Fibroblast of skin of abdomen (primary cell): ENCODE measurements around the gene RPS27. TPM values are rescaled to one million over a fixed set of nuclear protein-coding genes. Genes with fewer than 3 reads are reported as not detected.
A peak's percentile ranks its signal among the peaks of the same experiment; 100 is the strongest.

ENCODE experiments used
- DNase-seq: peaks from one replicate; pipeline ENCODE4 v3.0.0-alpha.2; 2013
- polyA plus RNA-seq, 2 experiments: library from polyadenylated mRNA; unstranded; fragments of 120-200 nt; gene quantifications; one replicate each; pipeline ENCODE4 v1.2.1, GENCODE V29; 2013; ENCODE audit not compliant: insufficient read length in 2 of 2

Gene RPS27
- polyA plus RNA-seq (2013, experiment 1 of 2; ENCODE audit: insufficient read length), result 2,235 TPM
- 2,254 TPM for polyA plus RNA-seq (2013, experiment 2 of 2; ENCODE audit: insufficient read length)

- DNase-seq, result peak; percentile 99
Measured at GRCh38 chr1:153990468-153991150, at the start of gene RPS27. TSS of gene RPS27 (plus strand) at chr1:153990762. CDS start at chr1:153990797, 35 bp downstream.

GRCh38 chr1:153941826-153942725 is 48.5 kb upstream of the RPS27 start:
- DNase-seq, result no peak

- no peak for DNase-seq
Measured at GRCh38 chr1:153942766-153943549, 47.6 kb upstream of the RPS27 start.

DNA sequence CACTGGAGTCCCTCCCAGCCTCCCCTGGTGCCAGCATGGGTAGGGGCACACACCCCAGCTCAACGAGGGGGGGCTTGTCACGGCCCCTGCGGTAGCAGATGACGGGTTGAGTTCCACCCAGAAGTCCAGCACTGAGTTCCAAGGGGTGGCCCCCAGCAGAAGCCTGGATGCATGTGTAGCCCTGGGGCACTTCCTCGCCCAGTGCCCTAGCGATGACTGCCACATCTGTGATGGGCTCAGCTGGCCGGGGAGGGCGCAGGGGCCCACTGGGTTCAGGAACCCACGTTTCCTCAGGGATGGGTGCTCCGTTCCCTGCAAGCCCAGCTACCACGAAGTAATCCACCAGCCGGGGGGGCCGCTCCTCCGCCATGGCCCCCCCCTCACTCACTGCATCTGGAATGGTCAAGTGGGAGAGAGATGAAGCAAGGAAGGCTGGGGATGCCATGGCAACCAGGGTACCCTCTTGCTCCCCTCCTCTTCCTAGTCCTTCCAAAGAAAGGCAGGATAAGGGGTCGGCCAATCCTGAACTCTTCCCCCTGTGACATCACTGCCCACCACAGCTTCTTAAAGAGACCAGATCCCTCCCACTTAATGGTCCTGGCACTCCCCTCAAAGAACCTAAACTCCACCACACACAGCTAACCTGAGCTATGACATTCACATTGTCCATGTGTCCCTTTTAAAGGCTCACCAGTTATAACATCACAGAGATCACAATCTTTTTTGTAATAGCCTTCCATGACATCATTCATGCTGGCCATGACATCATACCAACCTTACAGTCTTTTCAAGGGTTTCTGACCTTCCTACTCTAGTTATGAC is 46.3 kb upstream of the RPS27 start:
- DNase-seq, result no peak

- DNase-seq, result no peak
Measured at GRCh38 chr1:153944827-153945117, 45.8 kb upstream of the RPS27 start.

DNA sequence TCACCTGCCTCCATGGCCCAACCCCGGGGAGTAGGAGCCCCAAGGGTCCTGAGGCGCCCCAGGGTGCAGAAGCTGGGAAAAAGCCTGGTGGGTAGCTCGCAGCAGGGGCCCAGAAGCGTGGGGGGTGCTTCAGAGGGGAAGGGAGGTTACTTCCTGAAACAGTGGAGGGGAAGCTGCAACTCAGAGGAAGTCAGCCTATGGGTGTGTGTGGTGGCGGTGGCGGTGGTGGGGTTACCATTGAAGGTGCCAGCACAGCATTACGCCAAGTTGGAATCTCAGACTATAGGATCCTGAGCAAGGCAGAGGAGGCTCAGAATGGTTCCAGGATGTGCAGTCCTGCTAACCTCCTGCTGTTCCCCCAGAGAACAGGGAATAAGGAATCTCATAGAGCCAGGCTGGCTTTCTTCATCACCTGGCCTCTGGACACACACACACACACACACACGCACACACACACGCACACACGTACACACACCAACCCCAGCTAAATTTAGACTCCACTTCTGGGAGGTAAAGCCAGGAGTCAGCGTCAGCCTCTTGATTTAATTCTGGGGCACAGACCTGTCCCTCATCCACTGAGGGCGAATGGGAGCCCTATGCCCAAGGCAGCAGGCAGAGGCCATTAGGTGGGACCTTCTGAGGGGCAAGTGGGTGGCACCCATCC is 45.3 kb upstream of the RPS27 start:
- peak; percentile 23 for DNase-seq

DNA sequence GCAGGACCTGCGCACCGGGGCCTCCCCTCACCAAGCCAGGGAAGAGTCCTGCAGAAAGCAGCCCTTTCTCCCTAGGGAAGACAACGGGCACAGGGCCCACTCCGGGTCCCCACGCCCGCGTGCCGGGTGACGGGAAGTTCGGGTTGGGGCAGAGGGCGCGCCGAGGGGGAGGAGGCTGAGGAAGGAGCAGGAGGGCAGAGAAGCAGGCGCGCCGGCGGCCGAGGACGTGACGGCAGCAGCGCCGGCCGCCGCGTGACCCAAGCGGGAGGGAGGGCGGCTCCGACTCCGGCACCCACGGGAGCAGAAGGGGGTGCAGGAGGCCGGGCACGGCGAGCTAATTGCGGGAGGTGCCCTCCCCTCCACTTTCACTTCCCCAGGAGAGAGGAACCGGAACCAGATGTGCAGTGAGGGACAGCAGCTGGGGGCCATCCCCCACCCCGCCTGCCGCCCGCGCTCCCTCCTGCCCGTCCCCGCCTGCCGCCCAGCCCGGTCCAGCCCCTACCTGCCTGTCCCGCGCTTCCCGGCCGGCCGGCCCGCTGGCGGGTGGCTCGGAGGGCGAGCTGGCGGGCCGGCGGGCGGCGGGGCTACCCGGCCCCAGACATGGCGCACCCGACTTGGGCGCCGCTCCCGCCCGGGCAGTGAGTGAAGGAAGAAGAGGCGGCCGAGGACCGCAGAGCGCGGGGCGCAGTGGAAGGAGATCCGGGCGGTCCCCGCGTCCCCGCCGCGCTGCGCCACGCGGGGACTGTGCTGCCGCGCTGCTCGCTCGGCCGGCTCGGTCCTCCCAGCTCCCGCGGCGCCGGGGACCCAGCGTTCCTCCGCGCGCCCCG is 44.6 kb upstream of the RPS27 start:
- DNase-seq, result peak; percentile 48

GRCh38 chr1:153946622-153947241 is 43.8 kb upstream of the RPS27 start, which contains the start of gene DENND4B:
TSS of gene DENND4B (minus strand) at chr1:153946718. CDS start at chr1:153944374, 2,344 bp downstream.
- DNase-seq, result peak; percentile 73

- DNase-seq, result no peak
Measured at GRCh38 chr1:153951183-153951582, 39.4 kb upstream of the RPS27 start.

- DNase-seq, result no peak
Measured at GRCh38 chr1:153951801-153952200, 38.8 kb upstream of the RPS27 start.

- no peak for DNase-seq
Measured at GRCh38 chr1:153953859-153954365, 36.6 kb upstream of the RPS27 start.

- DNase-seq, result no peak
Measured at GRCh38 chr1:153954826-153955225, 35.7 kb upstream of the RPS27 start.

DNA sequence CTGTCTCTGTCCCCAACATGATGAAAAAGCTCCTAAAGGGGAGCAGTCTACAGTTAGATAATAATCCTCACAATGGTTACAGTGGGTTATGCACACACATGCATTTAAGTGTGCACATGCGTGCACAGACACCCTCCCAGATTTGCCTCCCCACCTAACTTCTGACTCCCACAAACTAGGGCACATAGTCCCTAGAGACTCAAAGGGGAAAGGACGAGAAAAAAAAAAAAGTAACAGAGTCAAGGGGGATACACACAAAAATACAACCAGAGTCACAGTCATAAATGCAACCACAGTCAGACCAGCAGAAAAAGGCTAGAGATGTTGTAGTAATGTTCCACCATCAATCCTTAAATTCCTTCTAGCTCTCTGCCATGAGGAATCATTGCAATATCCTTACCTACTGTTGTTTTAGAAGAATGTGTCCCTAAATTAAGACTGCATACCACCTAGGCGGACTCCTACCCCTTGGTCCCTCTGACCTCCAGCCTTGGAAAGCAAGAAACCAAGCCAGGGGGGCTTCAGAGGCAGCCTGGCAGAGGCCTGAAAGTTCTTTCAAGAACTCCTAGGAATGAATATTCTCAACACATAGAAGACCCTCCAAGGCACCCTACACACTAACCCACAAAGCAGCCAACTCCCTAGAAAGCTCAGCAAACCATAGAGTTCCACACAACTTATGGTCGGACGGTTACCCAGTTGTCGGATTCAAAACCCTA is 33.4 kb upstream of the RPS27 start:
- no peak for DNase-seq

DNA sequence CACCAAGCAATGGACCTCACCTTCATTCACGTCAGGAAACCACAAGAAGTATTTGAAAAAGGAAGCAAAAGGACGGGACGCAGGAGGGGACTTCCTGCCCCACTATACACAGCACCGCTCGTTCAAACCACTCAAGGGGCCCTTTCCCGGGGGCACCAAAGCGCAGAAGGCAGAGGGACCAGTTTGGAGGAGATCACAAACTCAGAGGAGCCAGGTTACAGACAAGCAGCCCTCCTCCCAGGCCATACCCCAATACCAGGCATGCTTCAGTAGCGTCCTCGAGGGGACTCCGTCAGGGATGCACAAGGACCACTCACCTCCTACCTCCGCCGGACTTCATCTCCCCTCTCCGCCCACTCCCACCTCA is 32.8 kb upstream of the RPS27 start:
- no peak for DNase-seq

DNA sequence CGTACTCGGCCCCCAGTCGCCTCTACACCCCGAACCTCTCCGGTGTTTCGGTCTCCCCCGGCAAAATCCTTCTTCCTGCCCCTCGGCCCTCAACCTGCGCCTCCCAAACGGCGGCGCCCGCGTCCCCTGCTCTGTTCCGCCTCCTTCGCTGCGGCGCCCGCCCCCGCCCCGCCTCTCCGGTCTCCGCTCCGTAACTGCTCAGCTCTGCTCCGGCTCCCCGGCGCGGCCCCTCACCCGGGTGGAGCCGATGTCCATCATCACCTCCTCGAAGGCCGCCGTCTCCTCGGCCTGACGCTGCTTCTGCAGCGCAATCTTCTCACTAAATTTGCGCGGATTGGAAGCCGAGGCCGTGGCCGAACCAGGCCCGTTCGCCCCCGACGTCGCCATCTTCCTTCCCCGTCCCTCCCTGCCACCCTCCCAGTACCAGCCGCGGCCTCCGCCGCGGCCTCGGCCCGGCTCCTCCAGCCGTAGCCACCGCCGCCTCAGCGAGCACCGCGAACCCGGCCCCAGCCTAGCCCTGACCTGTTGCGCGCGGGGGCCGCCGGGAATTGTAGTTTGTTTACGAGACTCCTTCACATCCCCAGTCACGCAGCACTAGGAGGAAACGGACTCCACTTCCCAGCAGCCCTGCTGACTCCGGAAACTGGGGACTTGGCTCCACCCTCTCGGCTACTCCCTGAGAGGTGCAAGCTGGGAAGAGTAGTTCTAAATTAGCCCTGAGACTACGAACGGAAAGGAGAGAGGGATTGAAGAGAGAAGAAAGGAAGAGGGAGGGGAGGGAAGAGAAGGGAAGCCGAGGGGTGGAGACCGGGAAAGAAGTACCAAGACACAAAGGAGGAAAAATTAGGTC is 32.2 kb upstream of the RPS27 start, which contains the start of gene CRTC2:
Gene CRTC2 (minus strand): TSS at position 502 of the 850 bp plus-strand sequence. CDS start 115 bp downstream, at position 387.
- DNase-seq, result peak; percentile 98

- no peak for DNase-seq
Measured at GRCh38 chr1:153958961-153959260, 31.7 kb upstream of the RPS27 start.

DNA sequence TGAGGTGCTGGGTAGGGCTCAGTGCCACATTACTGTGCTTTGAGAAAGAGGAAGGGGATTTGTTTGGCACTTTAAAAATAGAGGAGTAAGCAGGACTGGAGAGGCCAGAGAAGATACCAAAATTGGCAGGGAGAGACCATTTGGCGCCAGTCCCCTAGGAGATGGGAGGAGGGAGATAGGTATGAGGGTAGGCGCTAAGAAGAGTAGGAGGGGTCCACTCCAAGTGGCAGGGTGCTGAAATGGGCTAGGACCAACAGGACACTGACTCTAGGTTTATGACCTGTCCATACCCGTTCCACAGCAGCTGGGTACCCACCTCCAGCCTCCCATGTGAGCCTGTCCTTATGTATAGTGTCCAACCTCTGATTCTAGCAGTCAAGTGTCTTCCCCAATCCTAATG is 31.1 kb upstream of the RPS27 start:
- no peak for DNase-seq

- no peak for DNase-seq
Measured at GRCh38 chr1:153960206-153960605, 30.4 kb upstream of the RPS27 start.
